H1 (cell line): ENCODE measurements around the gene TTC9. TPM values are rescaled to one million over a fixed set of nuclear protein-coding genes. Genes with fewer than 3 reads are reported as not detected.

Experiments used
- ASH2L ChIP-seq: fragments of 200-600, 300-600 bp; sonication (generic); IDR thresholded peaks from one replicate; pipeline ENCODE4 v1.7.1; 2017; ENCODE audit warnings: low read length
- CBX8 ChIP-seq: fragments of 300-800, 300-1000 bp; sonication (generic); IDR thresholded peaks from 2 replicates; pipeline ENCODE4 v1.7.1; 2016; ENCODE audit warnings: low read depth, low read length, borderline replicate concordance
- CHD1 ChIP-seq: IDR thresholded peaks from 2 replicates; pipeline ENCODE4 v1.6.1; 2012; ENCODE audit warnings: low read depth, low read length, improper control_type of control experiment
- HDAC2 ChIP-seq, 2 experiments: fragments of 300-600 bp in 1 of 2; sonication (generic) in 1 of 2; IDR thresholded peaks; 2 replicates each; pipeline ENCODE4 v1.6.1; 2011 to 2012; ENCODE audit warnings: low read depth in 2 of 2, low read length in 2 of 2, mild to moderate bottlenecking in 2 of 2, moderate library complexity in 2 of 2, borderline replicate concordance in 1 of 2, inconsistent platforms in 1 of 2
- KDM5A ChIP-seq: fragments of 200-600 bp; IDR thresholded peaks from 2 replicates; pipeline ENCODE4 v1.7.1; 2012; ENCODE audit warnings: mild to moderate bottlenecking, low read length, inconsistent platforms, mixed read lengths
- SP2 ChIP-seq: IDR thresholded peaks from 2 replicates; pipeline ENCODE4 v1.6.1; 2012; ENCODE audit warnings: mild to moderate bottlenecking, low read length, inconsistent platforms
- TBP ChIP-seq: IDR thresholded peaks from 2 replicates; pipeline ENCODE4 v1.6.1; 2011; ENCODE audit warnings: low read depth, low read length, improper control_type of control experiment
- polyA plus RNA-seq, 7 experiments: library from polyadenylated mRNA; depleted of rRNA in 3 of 7; stranded (reverse) in 5 of 7; unstranded in 2 of 7; fragments of >200 nt in 5 of 7; fragments of 200-250 nt in 2 of 7; gene quantifications; 1 replicate in 5 of 7; 2 replicates in 1 of 7; 4 replicates in 1 of 7; pipeline versions ENCODE4 v1.2.1 to v1.2.3, GENCODE V29; 2011 to 2013; ENCODE audit warnings: missing spikeins in 2 of 7, mixed read lengths in 2 of 7
- total RNA-seq: library from RNA; stranded (reverse); fragmentation: NEBNext Ultra II Directional; extraction: Animal tissue kit (Norgen Biotek cat#: 25700); gene quantifications from 2 replicates; pipeline ENCODE4 v1.2.1, GENCODE V29; 2021

TTC9 gene
- total and polyA plus RNA-seq, 2 of the 8 experiments (the other 6 are each of a cell fraction or from before 2014, with no cell fraction given): 21.0 to 29.5 TPM

GRCh38 chr14:70700955-70701585 lies 59.4 kb downstream of the TTC9 start (continued):
- no peak for TF ChIP-seq KDM5A
- TF ChIP-seq SP2: no peak
- TF ChIP-seq CBX8: no peak
- TF ChIP-seq CHD1: no peak
- no peak for TF ChIP-seq TBP
- TF ChIP-seq ASH2L: no peak
- no peak for TF ChIP-seq HDAC2 (IDR thresholded peaks at IDR 0.05; ENCODE audit: borderline replicate concordance in 1 of 2, low read depth in 2 of 2, low read length in 2 of 2)
